Skin of body (tissue), 2 donors: ENCODE results near the gene VPS11. TPM values are rescaled to one million over a fixed set of nuclear protein-coding genes. Genes with fewer than 3 reads are reported as not detected.
A peak's percentile ranks its signal among the peaks of the same experiment; 100 is the strongest.

Source experiments
- DNase-seq: peaks from one replicate; lab custom pipeline; 2025; lab: John Stamatoyannopoulos, UW
- total RNA-seq: library from RNA; depleted of rRNA; stranded (reverse); fragments of >200 nt; gene quantifications from one replicate; pipeline ENCODE4 v1.2.3, GENCODE V29; 2014

Gene VPS11
- total RNA-seq, 1 donor from 2014 or later: 25.4 TPM

- DNase-seq: no peak
Observed at GRCh38 chr11:119078675-119079420, 11.2 kb downstream of the VPS11 start.

GRCh38 chr11:119081682-119082260, 14.2 kb downstream of the VPS11 start:
- no peak for DNase-seq

- peak; percentile 97 for DNase-seq
Observed at GRCh38 chr11:119084663-119085436, 17.2 kb downstream of the VPS11 start, which contains the start of gene HMBS. Gene HMBS, plus strand, starts transcription at chr11:119084881. Its CDS starts 153 bp downstream, at chr11:119085034.

GRCh38 chr11:119085437-119085847, 17.8 kb downstream of the VPS11 start:
- no peak for DNase-seq

- no peak for DNase-seq
Observed at GRCh38 chr11:119087123-119087522, 19.5 kb downstream of the VPS11 start.

- no peak for DNase-seq
Observed at GRCh38 chr11:119087747-119088241, 20.2 kb downstream of the VPS11 start.

GRCh38 chr11:119088406-119088805, 20.8 kb downstream of the VPS11 start:
- no peak for DNase-seq

GRCh38 chr11:119089319-119089718, 21.7 kb downstream of the VPS11 start:
- no peak for DNase-seq

GRCh38 chr11:119091178-119091577, 23.6 kb downstream of the VPS11 start:
- peak; percentile 47 for DNase-seq

- no peak for DNase-seq
Observed at GRCh38 chr11:119091966-119092879, 24.6 kb downstream of the VPS11 start.

- DNase-seq: no peak
Observed at GRCh38 chr11:119092880-119093842, 25.5 kb downstream of the VPS11 start.

- no peak for DNase-seq
Observed at GRCh38 chr11:119093942-119094815, 26.6 kb downstream of the VPS11 start.

GRCh38 chr11:119094816-119095065, 27.1 kb downstream of the VPS11 start:
- DNase-seq: no peak

- peak; percentile 100 for DNase-seq
Observed at GRCh38 chr11:119095066-119095880, 27.7 kb downstream of the VPS11 start.

GRCh38 chr11:119099711-119100110, 32.1 kb downstream of the VPS11 start:
- DNase-seq: no peak

- no peak for DNase-seq
Observed at GRCh38 chr11:119100246-119100970, 32.8 kb downstream of the VPS11 start.

GRCh38 chr11:119100994-119101758, 33.6 kb downstream of the VPS11 start:
- DNase-seq: peak; percentile 14
